ENCODE data around the gene UBE2Q1.

DNA sequence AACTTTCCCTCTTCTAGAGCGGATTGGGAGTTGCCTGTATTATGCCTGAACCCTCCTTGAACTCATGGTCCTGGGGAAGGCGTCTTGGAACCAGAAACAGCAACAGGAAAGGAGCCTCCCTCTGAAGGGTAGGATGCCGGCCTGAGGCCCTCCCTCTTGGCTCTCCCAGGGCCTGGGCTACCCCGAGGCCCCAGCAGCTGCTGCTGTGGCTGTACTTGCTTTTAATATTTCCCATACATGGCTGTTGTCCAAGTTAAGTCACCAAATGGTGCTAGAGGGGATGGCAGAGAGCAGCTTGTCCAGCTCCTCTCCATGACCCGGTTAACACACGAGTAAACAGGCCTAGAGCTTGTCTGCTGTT lies 19.6 kb upstream of the UBE2Q1 start:
- TF ChIP-seq CTCF (conservative IDR thresholded peaks at IDR 0.05) (no peak), ZFX (IDR thresholded peaks at IDR 0.05) (no peak)

All from C4-2B (cell line).